Stimulated activated CD8-positive, alpha-beta memory T cell treated with anti-CD3 and anti-CD28 coated beads, Interleukin-15, amount 100 ng/mL, for 1 hour (primary cell): ENCODE measurements around the gene PDE4D.
"Not testable (repeated sequence)": the region's sequence is repeated elsewhere in the genome, so short reads cannot be mapped to it uniquely, and the experiment has no call there.

Source experiments
- DNase-seq: peaks from one replicate; pipeline ENCODE4 v3.0.0-alpha.2; 2020; ENCODE audit warnings: low read depth

The PDE4D gene

GRCh38 chr5:59703789-59704188, 189.7 kb downstream of the PDE4D start:
- no peak for DNase-seq

GRCh38 chr5:59698207-59699178, 195.0 kb downstream of the PDE4D start:
- no peak for DNase-seq

GRCh38 chr5:59694411-59694810, 199.1 kb downstream of the PDE4D start:
- DNase-seq, result no peak

- no peak for DNase-seq
These were observed 199.8 kb downstream of the PDE4D start for GRCh38 chr5:59693492-59694309.

- no peak for DNase-seq
These were observed 207.7 kb downstream of the PDE4D start for GRCh38 chr5:59685793-59686192.

GRCh38 chr5:59685191-59685530, 208.4 kb downstream of the PDE4D start:
- no peak for DNase-seq

GRCh38 chr5:59684388-59685190, 208.9 kb downstream of the PDE4D start:
- DNase-seq, result no peak

- DNase-seq, result no peak
These were observed 210.2 kb downstream of the PDE4D start for GRCh38 chr5:59683311-59683710.

- DNase-seq, result no peak
These were observed 211.0 kb downstream of the PDE4D start for GRCh38 chr5:59682542-59682941.

- DNase-seq, result no peak
These were observed 214.6 kb downstream of the PDE4D start for GRCh38 chr5:59678943-59679342.

GRCh38 chr5:59674763-59675162, 218.8 kb downstream of the PDE4D start:
- DNase-seq, result no peak

- DNase-seq, result no peak
These were observed 220.0 kb downstream of the PDE4D start for GRCh38 chr5:59673438-59674058.

- DNase-seq, result no peak
These were observed 227.0 kb downstream of the PDE4D start for GRCh38 chr5:59666440-59667068.

GRCh38 chr5:59665832-59666203, 227.7 kb downstream of the PDE4D start:
- not testable (repeated sequence) for DNase-seq

- DNase-seq, result no peak
These were observed 228.3 kb downstream of the PDE4D start for GRCh38 chr5:59665086-59665831.

GRCh38 chr5:59661954-59662615, 231.4 kb downstream of the PDE4D start:
- no peak for DNase-seq

- no peak for DNase-seq
These were observed 232.2 kb downstream of the PDE4D start for GRCh38 chr5:59661311-59661710.

- DNase-seq, result no peak
These were observed 232.8 kb downstream of the PDE4D start for GRCh38 chr5:59660737-59661136.

GRCh38 chr5:59656351-59657254, 236.9 kb downstream of the PDE4D start:
- no peak for DNase-seq
